Measurements from ENCODE around the gene TINAG. TPM values are rescaled to one million over a fixed set of nuclear protein-coding genes. Genes with fewer than 3 reads are reported as not detected.

The TINAG gene
- total and polyA plus RNA-seq, 2 donors, result 0.11 TPM; not detected in 1

DNA sequence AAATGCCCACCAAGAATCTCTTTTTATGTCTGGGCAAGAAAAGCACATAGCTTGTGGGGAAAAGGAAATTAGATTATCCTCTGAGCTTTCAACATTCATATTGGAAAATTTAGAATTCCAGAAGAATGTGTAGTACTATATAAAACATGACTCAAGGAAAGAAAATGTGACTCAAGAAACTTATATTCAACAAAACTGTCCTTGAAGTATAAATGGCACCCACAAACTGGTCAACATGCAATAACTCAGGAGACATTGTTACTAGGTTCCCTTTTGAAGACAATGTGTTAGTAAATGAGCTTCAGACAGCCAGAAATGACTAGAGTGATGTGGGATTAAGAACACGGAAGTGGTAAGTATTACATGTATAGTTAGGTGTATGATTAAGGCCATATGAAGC lies 26.1 kb upstream of the TINAG start:
- Histone ChIP-seq H3K36me3 (ENCODE audit: control insufficient read depth in 2 of 2, insufficient read depth in 2 of 2, low read length in 1 of 2) (no peaks in the 10 kb centered on the region), H3K27me3 (ENCODE audit: control insufficient read depth in 2 of 2, insufficient read depth in 1 of 2, low read length in 1 of 2) (no peaks in the 10 kb centered on the region), H3K4me3 (ENCODE audit: low read length in 2 of 2) (no peak overlapping the region), H3K4me1 (ENCODE audit: control insufficient read depth in 2 of 2, insufficient read depth in 2 of 2, low read length in 2 of 2) (no peaks in the 10 kb centered on the region), H3K27ac (ENCODE audit: low read depth in 1 of 2, low read length in 1 of 2) (no peak overlapping the region), H3K9me3 (ENCODE audit: control insufficient read depth in 2 of 2, insufficient read depth in 1 of 2, low read length in 1 of 2) (no peaks in the 10 kb centered on the region)
- DNase-seq (ENCODE audit: low read depth in 6 of 9, low spot score in 9 of 9), result no peak
- 96% methylated on average over 1 of the region's 1 CpG for WGBS

DNA sequence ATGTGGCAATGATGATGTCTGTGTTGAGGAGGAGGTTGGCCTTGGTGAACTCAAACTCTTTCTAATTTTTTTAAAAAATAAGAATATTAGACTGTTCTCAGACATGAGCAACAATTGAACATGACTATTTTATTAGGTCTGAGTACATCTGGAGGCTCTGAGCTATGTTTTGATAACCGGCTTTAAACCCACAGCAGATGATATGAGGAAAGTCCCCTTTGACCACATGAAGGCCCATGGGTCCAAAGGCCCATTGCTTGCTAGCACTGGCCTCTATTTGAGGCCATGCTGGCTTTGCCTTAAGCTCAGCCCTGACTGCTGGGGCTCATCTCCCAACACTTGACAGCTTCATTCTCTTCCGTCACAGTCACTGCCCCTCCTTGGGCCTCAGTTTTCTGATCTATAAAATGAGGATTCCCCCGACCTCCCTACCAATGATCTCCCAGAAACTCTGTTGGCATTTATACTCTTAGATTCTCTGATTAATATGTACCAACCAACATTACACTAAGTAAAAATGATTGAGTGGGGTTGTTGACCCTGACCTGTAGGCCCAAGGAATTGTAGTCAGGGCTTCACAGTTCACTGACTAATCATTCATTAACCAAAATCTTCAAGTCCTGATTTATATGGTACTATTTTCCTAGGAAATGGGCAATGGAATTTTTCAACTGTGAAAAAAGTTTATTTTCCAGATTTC lies 23.9 kb upstream of the TINAG start:
- no peaks in the 10 kb centered on the region for H3K27me3 ChIP-seq (ENCODE audit: control insufficient read depth in 2 of 2, insufficient read depth in 1 of 2, low read length in 1 of 2)
- DNase-seq (ENCODE audit: low read depth in 6 of 9, low spot score in 9 of 9), result no peak
- no peak overlapping the region for H3K27ac ChIP-seq (ENCODE audit: low read depth in 1 of 2, low read length in 1 of 2)
- H3K36me3 ChIP-seq (ENCODE audit: control insufficient read depth in 2 of 2, insufficient read depth in 2 of 2, low read length in 1 of 2), result no peaks in the 10 kb centered on the region
- no peaks in the 10 kb centered on the region for H3K9me3 ChIP-seq (ENCODE audit: control insufficient read depth in 2 of 2, insufficient read depth in 1 of 2, low read length in 1 of 2)
- no peaks in the 10 kb centered on the region for H3K4me1 ChIP-seq (ENCODE audit: control insufficient read depth in 2 of 2, insufficient read depth in 2 of 2, low read length in 2 of 2)
- no peak overlapping the region for H3K4me3 ChIP-seq (ENCODE audit: low read length in 2 of 2)
- 92% methylated on average over 3 of the region's 3 CpGs for WGBS

- Histone ChIP-seq H3K4me1 (ENCODE audit: control insufficient read depth in 2 of 2, insufficient read depth in 2 of 2, low read length in 2 of 2) (no peaks in the 10 kb centered on the region), H3K36me3 (ENCODE audit: control insufficient read depth in 2 of 2, insufficient read depth in 2 of 2, low read length in 1 of 2) (no peaks in the 10 kb centered on the region), H3K27ac (ENCODE audit: low read depth in 1 of 2, low read length in 1 of 2) (no peak overlapping the region), H3K27me3 (ENCODE audit: control insufficient read depth in 2 of 2, insufficient read depth in 1 of 2, low read length in 1 of 2) (no peaks in the 10 kb centered on the region), H3K9me3 (ENCODE audit: control insufficient read depth in 2 of 2, insufficient read depth in 1 of 2, low read length in 1 of 2) (no peaks in the 10 kb centered on the region), H3K4me3 (ENCODE audit: low read length in 2 of 2) (no peak overlapping the region)
- WGBS, result 95% methylated on average over 3 of the region's 3 CpGs
- DNase-seq (ENCODE audit: low read depth in 6 of 9, low spot score in 9 of 9), result no peak
Observed at GRCh38 chr6:54285595-54285994, 22.6 kb upstream of the TINAG start.

DNA sequence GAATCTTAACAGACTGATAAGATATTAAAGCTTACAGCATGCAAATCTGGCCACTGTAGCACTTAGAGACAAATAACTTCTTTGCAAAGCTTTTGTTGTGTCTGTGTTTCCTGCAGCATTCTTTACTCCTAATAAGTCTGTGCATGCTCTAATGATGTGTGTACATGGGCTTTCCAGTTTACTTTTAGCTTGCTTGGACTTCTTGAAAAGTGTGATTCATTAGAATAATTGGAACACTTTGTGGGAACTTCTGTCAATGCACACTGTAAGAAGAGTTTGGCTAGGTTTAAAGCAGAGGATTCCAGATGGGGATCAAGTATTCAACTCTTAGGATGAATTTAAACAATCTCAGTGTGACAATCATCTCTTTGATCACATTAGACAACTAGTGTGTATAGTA lies 22.1 kb upstream of the TINAG start:
- H3K36me3 ChIP-seq (ENCODE audit: control insufficient read depth in 2 of 2, insufficient read depth in 2 of 2, low read length in 1 of 2), result no peaks in the 10 kb centered on the region
- H3K4me1 ChIP-seq (ENCODE audit: control insufficient read depth in 2 of 2, insufficient read depth in 2 of 2, low read length in 2 of 2), result no peaks in the 10 kb centered on the region
- H3K9me3 ChIP-seq (ENCODE audit: control insufficient read depth in 2 of 2, insufficient read depth in 1 of 2, low read length in 1 of 2), result no peaks in the 10 kb centered on the region
- H3K4me3 ChIP-seq (ENCODE audit: low read length in 2 of 2), result no peak overlapping the region
- no peaks in the 10 kb centered on the region for H3K27me3 ChIP-seq (ENCODE audit: control insufficient read depth in 2 of 2, insufficient read depth in 1 of 2, low read length in 1 of 2)
- DNase-seq (ENCODE audit: low read depth in 6 of 9, low spot score in 9 of 9), result no peak
- H3K27ac ChIP-seq (ENCODE audit: low read depth in 1 of 2, low read length in 1 of 2), result no peak overlapping the region

GRCh38 chr6:54288474-54288873 lies 19.8 kb upstream of the TINAG start:
- no peak for DNase-seq (ENCODE audit: low read depth in 6 of 9, low spot score in 9 of 9)
- H3K27me3 ChIP-seq (ENCODE audit: control insufficient read depth in 2 of 2, insufficient read depth in 1 of 2, low read length in 1 of 2), result no peaks in the 10 kb centered on the region
- 95% methylated on average over 2 of the region's 2 CpGs for WGBS

DNA sequence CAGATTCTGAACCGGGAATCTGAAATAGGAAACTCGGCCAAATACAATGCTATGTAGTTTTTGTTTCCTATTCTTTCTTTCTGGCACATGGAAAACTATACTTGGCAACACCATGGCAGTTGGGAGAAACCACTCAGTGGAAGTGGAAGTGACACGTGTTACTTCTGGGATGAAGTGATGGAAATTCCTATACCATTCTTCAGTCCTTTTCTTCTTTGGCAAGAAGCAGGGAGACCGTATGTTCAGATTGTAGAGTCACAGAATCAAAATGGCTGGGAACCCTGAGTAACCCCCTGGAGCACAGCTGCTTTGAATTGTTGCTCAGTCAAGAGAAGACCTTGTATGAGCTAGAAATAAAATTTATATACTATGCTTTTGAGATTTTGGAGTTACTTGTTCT lies 18.8 kb upstream of the TINAG start:
- no peaks in the 10 kb centered on the region for H3K4me1 ChIP-seq (ENCODE audit: control insufficient read depth in 2 of 2, insufficient read depth in 2 of 2, low read length in 2 of 2)
- WGBS, result 96% methylated on average over 4 of the region's 4 CpGs
- no peaks in the 10 kb centered on the region for H3K36me3 ChIP-seq (ENCODE audit: control insufficient read depth in 2 of 2, insufficient read depth in 2 of 2, low read length in 1 of 2)
- no peak for DNase-seq (ENCODE audit: low read depth in 6 of 9, low spot score in 9 of 9)
- H3K27me3 ChIP-seq (ENCODE audit: control insufficient read depth in 2 of 2, insufficient read depth in 1 of 2, low read length in 1 of 2), result no peaks in the 10 kb centered on the region
- no peak overlapping the region for H3K27ac ChIP-seq (ENCODE audit: low read depth in 1 of 2, low read length in 1 of 2)
- no peak overlapping the region for H3K4me3 ChIP-seq (ENCODE audit: low read length in 2 of 2)
- no peaks in the 10 kb centered on the region for H3K9me3 ChIP-seq (ENCODE audit: control insufficient read depth in 2 of 2, insufficient read depth in 1 of 2, low read length in 1 of 2)

More at GRCh38 chr6:54288474-54288873, 19.8 kb upstream of the TINAG start:
- no peak overlapping the region for H3K27ac ChIP-seq (ENCODE audit: low read depth in 1 of 2, low read length in 1 of 2)
- H3K4me1 ChIP-seq (ENCODE audit: control insufficient read depth in 2 of 2, insufficient read depth in 2 of 2, low read length in 2 of 2), result no peaks in the 10 kb centered on the region
- no peak overlapping the region for H3K4me3 ChIP-seq (ENCODE audit: low read length in 2 of 2)
- H3K9me3 ChIP-seq (ENCODE audit: control insufficient read depth in 2 of 2, insufficient read depth in 1 of 2, low read length in 1 of 2), result no peaks in the 10 kb centered on the region
- H3K36me3 ChIP-seq (ENCODE audit: control insufficient read depth in 2 of 2, insufficient read depth in 2 of 2, low read length in 1 of 2), result no peaks in the 10 kb centered on the region

- no peaks in the 10 kb centered on the region for H3K27me3 ChIP-seq (ENCODE audit: control insufficient read depth in 2 of 2, insufficient read depth in 1 of 2, low read length in 1 of 2)
- no peak for DNase-seq (ENCODE audit: low read depth in 6 of 9, low spot score in 9 of 9)
- H3K36me3 ChIP-seq (ENCODE audit: control insufficient read depth in 2 of 2, insufficient read depth in 2 of 2, low read length in 1 of 2), result no peaks in the 10 kb centered on the region
- H3K4me3 ChIP-seq (ENCODE audit: low read length in 2 of 2), result no peak overlapping the region
- WGBS, result 54% methylated on average over 2 of the region's 2 CpGs
- H3K27ac ChIP-seq (ENCODE audit: low read depth in 1 of 2, low read length in 1 of 2), result no peak overlapping the region
- H3K4me1 ChIP-seq (ENCODE audit: control insufficient read depth in 2 of 2, insufficient read depth in 2 of 2, low read length in 2 of 2), result no peaks in the 10 kb centered on the region
- no peaks in the 10 kb centered on the region for H3K9me3 ChIP-seq (ENCODE audit: control insufficient read depth in 2 of 2, insufficient read depth in 1 of 2, low read length in 1 of 2)
Observed at GRCh38 chr6:54291146-54291545, 17.1 kb upstream of the TINAG start.

DNA sequence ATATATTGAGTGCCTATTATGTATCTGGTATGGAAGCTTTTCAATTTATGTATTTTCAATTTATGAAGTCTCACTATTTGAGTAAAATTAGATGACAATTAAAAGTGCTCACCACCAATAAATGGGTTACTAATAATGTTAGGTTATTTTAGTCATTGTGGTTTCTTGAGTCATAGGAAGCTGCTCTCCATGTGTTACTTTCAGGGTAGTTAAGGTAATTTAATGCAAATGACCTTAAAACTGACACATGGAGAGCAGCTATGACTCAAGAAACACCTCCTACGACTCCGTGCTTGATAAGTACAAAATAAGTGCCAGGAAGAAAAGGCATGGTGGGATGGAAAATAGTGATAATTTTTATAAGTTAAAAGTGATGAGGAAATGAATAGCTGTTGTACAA lies 16.5 kb upstream of the TINAG start:
- Histone ChIP-seq H3K36me3 (ENCODE audit: control insufficient read depth in 2 of 2, insufficient read depth in 2 of 2, low read length in 1 of 2) (no peaks in the 10 kb centered on the region), H3K27me3 (ENCODE audit: control insufficient read depth in 2 of 2, insufficient read depth in 1 of 2, low read length in 1 of 2) (no peaks in the 10 kb centered on the region), H3K4me1 (ENCODE audit: control insufficient read depth in 2 of 2, insufficient read depth in 2 of 2, low read length in 2 of 2) (no peaks in the 10 kb centered on the region), H3K9me3 (ENCODE audit: control insufficient read depth in 2 of 2, insufficient read depth in 1 of 2, low read length in 1 of 2) (no peaks in the 10 kb centered on the region), H3K27ac (ENCODE audit: low read depth in 1 of 2, low read length in 1 of 2) (no peak overlapping the region), H3K4me3 (ENCODE audit: low read length in 2 of 2) (no peak overlapping the region)
- DNase-seq (ENCODE audit: low read depth in 6 of 9, low spot score in 9 of 9), result no peak
- 75% methylated on average over 2 of the region's 2 CpGs for WGBS

- no peaks in the 10 kb centered on the region for H3K36me3 ChIP-seq (ENCODE audit: control insufficient read depth in 2 of 2, insufficient read depth in 2 of 2, low read length in 1 of 2)
- H3K27me3 ChIP-seq (ENCODE audit: control insufficient read depth in 2 of 2, insufficient read depth in 1 of 2, low read length in 1 of 2), result no peaks in the 10 kb centered on the region
- DNase-seq (ENCODE audit: low read depth in 6 of 9, low spot score in 9 of 9), result no peak
- WGBS, result 86% methylated on average over 8 of the region's 8 CpGs
- no peaks in the 10 kb centered on the region for H3K4me1 ChIP-seq (ENCODE audit: control insufficient read depth in 2 of 2, insufficient read depth in 2 of 2, low read length in 2 of 2)
- H3K9me3 ChIP-seq (ENCODE audit: control insufficient read depth in 2 of 2, insufficient read depth in 1 of 2, low read length in 1 of 2), result no peaks in the 10 kb centered on the region
- no peak overlapping the region for H3K4me3 ChIP-seq (ENCODE audit: low read length in 2 of 2)
- no peak overlapping the region for H3K27ac ChIP-seq (ENCODE audit: low read depth in 1 of 2, low read length in 1 of 2)
Observed at GRCh38 chr6:54294965-54295532, 13.2 kb upstream of the TINAG start.

All from thymus (tissue), 11 donors.